B cell (primary cell): ENCODE measurements around the gene TMEM108.

ENCODE experiments used
- EZH2 ChIP-seq: IDR thresholded peaks from 2 replicates; pipeline ENCODE4 v1.6.1; 2012; ENCODE audit warnings: borderline replicate concordance, low read depth, mild to moderate bottlenecking, moderate library complexity, low read length; ENCODE audit not compliant: insufficient read depth, poor library complexity, severe bottlenecking
- TF ChIP-seq, protein P1 (sequence below): fragments of 200-600 bp; IDR thresholded peaks from one replicate; pipeline ENCODE4 v1.8.0; 2022; ENCODE audit warnings: antibody characterized with exemption, mild to moderate bottlenecking

DNA sequence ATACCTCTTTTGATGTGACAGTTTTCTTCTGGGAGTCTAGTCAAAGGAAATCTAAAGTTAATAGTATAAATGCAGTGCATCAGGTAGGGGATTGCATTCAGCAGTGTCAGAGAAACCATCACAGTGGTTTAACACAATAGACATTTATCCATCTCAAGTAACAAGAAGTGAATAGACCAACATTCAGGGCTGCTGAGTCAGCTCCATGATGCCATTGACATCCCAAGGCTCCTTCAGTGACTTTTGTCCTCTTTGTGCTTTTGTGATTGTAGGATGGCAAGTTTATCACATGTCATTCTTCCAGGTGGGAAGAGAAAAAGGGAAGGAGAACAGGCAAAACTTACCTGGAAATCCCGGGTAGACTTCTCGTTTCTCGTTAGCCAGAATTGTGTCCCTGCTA, 158.3 kb downstream of the TMEM108 start:
- TF ChIP-seq, protein P1, sequence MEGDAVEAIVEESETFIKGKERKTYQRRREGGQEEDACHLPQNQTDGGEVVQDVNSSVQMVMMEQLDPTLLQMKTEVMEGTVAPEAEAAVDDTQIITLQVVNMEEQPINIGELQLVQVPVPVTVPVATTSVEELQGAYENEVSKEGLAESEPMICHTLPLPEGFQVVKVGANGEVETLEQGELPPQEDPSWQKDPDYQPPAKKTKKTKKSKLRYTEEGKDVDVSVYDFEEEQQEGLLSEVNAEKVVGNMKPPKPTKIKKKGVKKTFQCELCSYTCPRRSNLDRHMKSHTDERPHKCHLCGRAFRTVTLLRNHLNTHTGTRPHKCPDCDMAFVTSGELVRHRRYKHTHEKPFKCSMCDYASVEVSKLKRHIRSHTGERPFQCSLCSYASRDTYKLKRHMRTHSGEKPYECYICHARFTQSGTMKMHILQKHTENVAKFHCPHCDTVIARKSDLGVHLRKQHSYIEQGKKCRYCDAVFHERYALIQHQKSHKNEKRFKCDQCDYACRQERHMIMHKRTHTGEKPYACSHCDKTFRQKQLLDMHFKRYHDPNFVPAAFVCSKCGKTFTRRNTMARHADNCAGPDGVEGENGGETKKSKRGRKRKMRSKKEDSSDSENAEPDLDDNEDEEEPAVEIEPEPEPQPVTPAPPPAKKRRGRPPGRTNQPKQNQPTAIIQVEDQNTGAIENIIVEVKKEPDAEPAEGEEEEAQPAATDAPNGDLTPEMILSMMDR: no peak
- TF ChIP-seq EZH2: no peak
